Jurkat, Clone E6-1 (cell line): ENCODE measurements around the gene RNU1-3. TPM values are rescaled to one million over a fixed set of nuclear protein-coding genes. Genes with fewer than 3 reads are reported as not detected.
"Not testable (repeated sequence)": the region's sequence is repeated elsewhere in the genome, so short reads cannot be mapped to it uniquely, and the experiment has no call there.

Source experiments
- DNase-seq: peaks from one replicate; pipeline ENCODE4 v3.0.0-alpha.2; 2011; ENCODE audit warnings: low read depth, low spot score
- H3K4me3 ChIP-seq: 2 replicates; pipeline ENCODE4 v1.5.1; 2011; ENCODE audit warnings: mild to moderate bottlenecking, low read length, control low read depth, moderate library complexity
- polyA plus RNA-seq: library from polyadenylated mRNA; unstranded; fragments of >200 nt; gene quantifications from one replicate; pipeline ENCODE4 v1.2.1, GENCODE V29; 2012; ENCODE audit warnings: missing spikeins; ENCODE audit not compliant: insufficient read length, insufficient read depth

Gene RNU1-3
- polyA plus RNA-seq: not detected

DNA sequence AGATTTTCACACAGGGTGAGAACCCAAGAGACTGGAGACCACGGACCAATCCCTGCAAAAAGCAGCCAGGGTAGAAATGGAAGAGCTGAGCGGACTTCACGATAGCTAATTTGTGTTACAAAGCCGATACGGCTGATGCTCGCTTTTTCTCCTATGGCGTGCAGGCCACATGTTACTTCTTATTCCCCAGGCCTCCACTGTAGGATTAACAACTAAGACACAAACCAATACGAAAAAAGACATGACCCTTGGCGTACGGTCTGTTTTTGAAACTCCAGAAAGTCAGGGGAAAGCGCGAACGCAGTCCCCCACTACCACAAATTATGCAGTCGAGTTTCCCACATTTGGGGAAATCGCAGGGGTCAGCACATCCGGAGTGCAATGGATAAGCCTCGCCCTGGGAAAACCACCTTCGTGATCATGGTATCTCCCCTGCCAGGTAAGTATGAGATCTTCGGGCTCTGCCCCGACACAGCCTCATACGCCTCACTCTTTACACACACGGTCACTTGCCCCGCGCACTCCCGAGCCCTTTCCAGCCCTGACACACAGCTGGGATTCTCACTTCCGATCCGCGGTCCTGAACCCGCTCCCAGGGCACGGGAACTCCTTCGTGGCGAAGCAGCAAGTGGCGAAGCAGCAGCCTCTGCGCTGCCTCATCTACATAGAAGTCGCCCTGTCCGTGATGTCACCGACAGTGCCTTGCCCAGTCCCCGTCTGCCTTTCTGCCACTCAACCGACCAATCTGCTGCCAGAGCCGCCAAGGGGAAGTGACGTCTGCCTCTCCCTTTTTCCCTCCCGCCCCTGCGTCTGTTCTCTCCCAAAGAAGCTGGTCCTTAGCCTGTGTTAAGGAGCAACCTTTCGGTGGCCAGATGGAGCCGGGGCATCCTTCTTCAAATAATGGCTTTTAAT, at the start of gene RNU1-3:
RNU1-3 (minus strand) TSS at position 447 of the 912 bp plus-strand sequence.
- DNase-seq, H3K4me3 ChIP-seq: not testable (repeated sequence)

- not testable (repeated sequence) for DNase-seq, H3K4me3 ChIP-seq
Measured at GRCh38 chr1:16713480-16713879, 46.7 kb upstream of the RNU1-3 start.

DNA sequence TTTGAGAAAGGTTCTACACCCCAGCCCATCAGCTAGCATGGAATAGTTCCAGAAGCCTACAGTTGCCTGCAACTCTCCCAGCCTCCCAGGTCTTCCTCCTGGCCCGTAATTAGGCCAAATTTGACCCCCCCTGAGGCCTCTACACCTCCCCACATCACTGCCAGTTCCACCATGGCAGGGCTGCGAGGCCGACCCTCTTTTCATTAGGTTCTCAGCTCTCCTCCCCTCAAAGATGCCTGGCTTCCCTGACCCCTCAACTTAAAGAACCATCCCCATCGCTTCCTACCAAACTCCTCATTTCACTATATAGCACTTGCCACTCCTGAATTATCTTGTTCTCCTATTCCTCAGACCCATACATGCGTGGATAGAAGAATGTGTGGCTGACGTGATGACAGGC, 46.2 kb upstream of the RNU1-3 start:
- DNase-seq, H3K4me3 ChIP-seq: not testable (repeated sequence)

DNA sequence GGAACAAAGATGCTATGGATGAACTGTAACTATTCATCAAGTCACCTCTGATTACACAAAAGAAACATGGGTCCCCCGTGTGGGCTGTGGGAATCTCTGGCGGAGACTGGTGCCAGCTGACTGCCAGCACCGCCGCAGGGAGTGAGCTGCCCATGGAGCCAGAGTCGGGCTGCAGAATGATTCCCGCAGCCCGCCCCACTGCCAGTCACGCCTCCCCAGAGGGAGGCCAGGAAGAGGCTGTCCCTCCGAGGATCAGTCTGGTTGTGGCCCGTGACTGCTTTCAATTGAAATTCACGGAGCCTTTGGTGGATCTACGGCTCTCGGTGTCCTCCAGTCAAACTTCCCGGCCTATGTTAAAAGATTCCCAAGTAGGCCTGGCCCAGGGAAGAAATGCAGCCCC, 45.8 kb upstream of the RNU1-3 start:
- not testable (repeated sequence) for DNase-seq

GRCh38 chr1:16712131-16712530, 45.4 kb upstream of the RNU1-3 start:
- not testable (repeated sequence) for H3K4me3 ChIP-seq

More for the DNA sequence above, 45.8 kb upstream of the RNU1-3 start:
- H3K4me3 ChIP-seq: not testable (repeated sequence)

GRCh38 chr1:16710618-16711017, 43.9 kb upstream of the RNU1-3 start:
- H3K4me3 ChIP-seq, DNase-seq: not testable (repeated sequence)

More at GRCh38 chr1:16712131-16712530, 45.4 kb upstream of the RNU1-3 start:
- DNase-seq: not testable (repeated sequence)

DNA sequence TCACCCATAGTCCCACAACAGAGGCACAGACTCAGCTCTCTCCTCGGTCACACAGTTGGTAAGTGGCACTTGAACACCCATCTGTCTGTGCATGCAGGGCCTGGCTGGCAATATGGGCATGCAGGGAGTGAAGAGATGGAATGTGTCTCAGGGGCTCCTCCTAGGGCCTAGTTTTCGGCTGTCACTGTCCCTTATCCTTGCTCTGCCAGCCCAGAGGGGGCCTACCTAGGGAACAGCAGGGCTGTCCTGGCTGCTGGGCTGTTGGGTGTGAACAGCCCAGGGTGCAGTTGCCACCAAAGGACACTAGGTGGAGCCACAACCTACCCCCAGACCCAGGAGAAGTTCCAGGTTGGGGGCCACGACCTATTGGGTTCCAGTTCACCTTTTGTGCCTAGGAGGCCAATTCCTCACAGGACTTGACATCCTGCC, 42.9 kb upstream of the RNU1-3 start:
- DNase-seq: peak; percentile 40
- not testable (repeated sequence) for H3K4me3 ChIP-seq

DNA sequence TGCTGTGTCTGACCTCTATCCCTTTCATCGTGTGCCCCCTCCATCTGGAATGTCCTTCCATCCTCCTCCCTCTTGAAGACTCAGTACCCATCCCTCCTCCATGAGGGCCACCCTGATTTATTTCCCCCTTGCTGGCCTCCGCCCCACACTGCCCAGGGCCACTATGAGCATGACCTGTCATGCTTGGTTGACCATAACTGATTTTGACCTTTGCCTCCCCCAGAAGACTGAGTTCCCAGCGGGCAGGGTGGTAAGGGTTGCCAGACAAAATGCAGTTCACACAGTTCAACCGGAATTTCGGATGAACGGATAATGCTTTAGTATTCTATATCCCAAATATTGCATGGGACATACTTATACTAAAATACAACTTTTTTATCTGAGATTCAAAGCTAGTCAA, 42.0 kb upstream of the RNU1-3 start:
- not testable (repeated sequence) for H3K4me3 ChIP-seq, DNase-seq

DNA sequence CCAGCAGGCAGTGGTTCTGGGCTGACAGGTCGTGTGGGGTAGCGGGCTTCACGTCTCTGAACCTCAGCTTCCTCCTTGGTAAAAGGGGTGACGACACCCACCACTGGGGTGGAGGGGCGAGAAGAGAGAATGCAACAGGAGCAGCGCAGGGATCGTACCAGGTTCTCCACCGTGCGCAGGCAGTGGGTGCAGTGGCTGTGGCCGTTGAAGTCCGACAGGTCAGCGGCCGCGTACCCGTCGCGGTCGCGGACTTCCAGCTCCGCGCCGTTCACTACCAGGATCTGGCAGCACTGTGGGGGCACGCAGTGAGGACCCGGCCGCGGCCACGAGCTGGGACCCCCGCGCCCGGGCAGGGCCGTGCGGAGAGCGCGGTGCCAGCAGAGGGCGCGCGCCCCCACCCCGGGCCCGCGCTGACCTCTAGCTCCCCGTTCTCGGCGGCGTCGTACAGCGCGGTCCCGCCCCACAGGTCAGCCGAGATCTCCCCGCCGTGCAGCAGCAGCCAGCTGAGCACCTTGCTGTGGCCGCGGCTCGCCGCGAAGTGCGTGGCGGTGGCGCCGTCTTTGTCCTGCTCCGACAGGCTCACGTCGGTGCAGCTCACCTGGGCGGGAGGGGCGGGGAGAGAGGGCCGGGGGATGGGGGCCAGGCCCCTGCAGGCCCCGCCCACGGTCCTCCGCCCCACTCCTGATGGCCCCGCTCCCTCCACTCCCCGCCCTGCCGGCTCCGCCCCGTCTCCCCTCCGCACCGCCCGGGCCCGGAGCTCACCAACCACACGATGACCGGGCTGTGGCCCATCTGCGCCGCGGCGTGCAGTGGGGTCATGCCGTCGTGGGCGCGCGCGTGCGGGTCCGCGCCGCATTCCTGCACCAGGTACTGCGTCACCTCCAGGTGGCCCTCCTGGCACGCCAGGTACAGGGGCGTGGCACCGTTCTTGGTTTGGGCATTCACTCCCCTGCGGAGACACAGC, 40.7 kb upstream of the RNU1-3 start:
- not testable (repeated sequence) for DNase-seq, H3K4me3 ChIP-seq

DNA sequence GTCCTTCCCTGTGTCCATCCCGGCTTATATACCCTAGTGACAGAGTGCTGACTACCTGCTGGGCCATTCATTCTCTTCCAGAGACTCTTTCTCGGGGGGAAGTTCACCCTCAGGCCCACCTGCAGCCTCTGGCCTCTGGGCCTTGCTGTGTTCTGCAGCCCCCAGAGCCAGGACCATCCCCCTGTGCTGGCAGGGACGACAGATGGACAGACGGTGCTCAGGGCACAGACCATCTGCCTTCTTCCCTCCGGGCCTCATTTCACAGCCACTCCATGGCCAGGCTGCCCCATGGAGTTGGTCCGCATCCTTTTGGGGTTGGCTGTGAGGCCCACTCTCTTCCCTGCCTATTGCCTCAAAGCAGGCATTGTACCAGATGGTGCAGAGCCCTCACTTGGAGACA, 39.6 kb upstream of the RNU1-3 start:
- not testable (repeated sequence) for DNase-seq

DNA sequence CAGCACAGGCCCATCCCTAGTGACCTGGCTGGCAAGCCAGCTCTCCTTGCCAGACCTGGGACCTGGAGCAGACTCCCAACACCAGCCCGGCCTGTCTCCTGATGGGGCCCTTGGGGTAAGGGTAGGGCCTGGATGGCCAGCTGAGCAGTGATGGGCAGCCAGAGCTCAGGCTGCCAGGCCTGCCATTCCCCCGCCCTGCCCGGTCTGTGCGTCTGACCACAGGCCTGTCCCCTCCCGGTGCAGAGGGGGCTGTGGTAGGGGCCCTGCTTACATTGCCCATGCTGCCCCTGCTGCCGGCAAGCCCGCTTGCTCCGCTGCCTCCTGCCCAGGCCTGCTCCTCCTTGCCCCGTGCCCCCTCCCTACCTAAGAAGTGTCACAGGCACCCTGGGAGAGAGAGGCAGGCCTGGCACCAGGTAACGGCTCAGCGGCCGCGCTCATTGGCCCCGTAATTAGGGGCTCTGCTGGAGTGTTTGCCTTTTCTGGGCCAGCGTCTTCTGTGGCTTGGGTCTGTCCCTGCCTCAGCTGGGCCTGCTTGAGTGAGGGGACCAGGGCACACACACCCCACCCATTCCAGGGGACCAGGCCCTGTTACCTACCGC, 37.9 kb upstream of the RNU1-3 start:
- DNase-seq, H3K4me3 ChIP-seq: not testable (repeated sequence)

More for the DNA sequence above, 39.6 kb upstream of the RNU1-3 start:
- not testable (repeated sequence) for H3K4me3 ChIP-seq

DNA sequence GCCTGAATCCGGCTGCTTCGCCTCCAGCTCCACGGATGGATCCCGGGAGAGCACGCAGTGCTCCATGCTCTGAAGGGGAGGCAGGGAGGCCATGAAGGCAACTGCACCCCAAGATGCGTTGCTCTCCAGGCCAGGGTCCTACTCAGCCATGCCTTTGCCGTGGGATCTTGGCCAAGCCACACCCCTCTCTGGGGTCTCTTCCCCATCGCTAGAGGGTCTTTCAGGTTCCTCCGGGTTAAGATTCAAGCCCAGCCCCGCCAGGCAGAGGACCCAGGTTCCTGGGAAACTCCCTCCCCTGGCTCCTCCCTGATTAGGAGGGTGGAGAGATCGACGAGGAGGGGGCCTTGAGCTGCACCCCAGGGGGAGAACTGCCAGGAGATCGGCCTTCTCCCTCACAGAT, 37.3 kb upstream of the RNU1-3 start:
- not testable (repeated sequence) for H3K4me3 ChIP-seq, DNase-seq

GRCh38 chr1:16703602-16704001, 36.9 kb upstream of the RNU1-3 start:
- H3K4me3 ChIP-seq, DNase-seq: not testable (repeated sequence)

- H3K4me3 ChIP-seq, DNase-seq: not testable (repeated sequence)
Measured at GRCh38 chr1:16703141-16703540, 36.4 kb upstream of the RNU1-3 start.

DNA sequence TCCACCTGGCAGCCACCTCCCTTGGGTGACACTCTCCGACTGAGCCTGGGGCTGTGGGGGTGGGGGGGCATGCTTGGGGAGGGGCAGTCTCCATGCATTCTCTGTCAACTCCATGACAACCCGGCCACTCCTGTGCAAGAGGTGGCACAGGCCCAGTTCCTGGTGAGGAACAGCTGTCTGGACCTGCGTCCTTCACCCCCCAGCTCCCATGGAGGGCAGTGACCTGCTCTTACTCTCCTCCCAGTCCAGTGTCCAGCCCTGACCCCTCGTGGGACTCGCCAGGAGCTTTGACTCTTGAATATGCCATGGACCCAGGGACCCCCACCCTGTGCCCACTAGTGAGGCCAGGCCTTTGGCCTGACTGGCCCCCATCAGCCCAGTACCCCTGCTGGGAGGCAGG, 35.5 kb upstream of the RNU1-3 start:
- DNase-seq, H3K4me3 ChIP-seq: not testable (repeated sequence)

GRCh38 chr1:16701189-16701588, 34.4 kb upstream of the RNU1-3 start:
- not testable (repeated sequence) for H3K4me3 ChIP-seq, DNase-seq

DNA sequence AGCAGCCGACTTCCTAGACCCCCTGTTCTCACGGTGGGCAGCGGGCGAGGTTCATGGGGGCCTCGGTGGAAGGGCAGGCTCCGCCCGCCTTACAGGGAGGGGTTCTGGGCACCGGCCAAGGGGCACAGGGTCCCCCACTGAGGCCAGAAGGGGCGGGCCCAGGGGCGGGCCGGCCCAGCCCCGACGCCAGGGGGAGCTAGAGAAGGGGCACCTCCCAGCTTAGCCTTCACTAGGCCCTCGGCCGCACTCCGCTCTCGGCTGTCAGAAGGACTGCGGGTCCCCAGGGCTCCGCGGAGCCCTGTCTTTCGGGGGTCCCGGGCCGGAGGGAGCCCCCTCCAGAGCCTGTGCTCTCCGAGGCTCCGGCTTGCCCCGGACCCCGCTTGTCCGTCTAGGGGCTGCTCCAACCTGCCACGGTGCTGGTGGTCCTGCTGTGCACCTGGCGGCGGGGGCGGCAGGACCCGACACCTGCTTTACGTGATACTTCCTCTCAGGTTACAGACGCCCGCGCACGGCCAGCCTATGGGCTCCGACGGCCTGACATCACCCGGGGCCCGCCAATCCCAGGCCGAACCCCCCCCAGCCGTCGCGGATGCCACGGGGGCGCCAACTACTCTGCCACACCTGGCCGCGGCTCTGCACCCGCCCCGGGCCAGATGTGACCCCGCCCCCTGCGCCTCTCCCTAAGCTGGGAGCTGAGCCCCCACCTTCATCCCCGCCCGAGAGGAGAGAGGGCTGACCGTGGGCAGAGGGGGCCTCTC, 33.6 kb upstream of the RNU1-3 start:
- not testable (repeated sequence) for DNase-seq, H3K4me3 ChIP-seq

GRCh38 chr1:16699440-16699839, 32.7 kb upstream of the RNU1-3 start:
- not testable (repeated sequence) for H3K4me3 ChIP-seq, DNase-seq
